ENCODE results near the gene PARD3B. TPM values are rescaled to one million over a fixed set of nuclear protein-coding genes. Genes with fewer than 3 reads are reported as not detected.

Gene PARD3B
- total RNA-seq, 1 experiment from 2014 or later: 5.1 TPM

DNA sequence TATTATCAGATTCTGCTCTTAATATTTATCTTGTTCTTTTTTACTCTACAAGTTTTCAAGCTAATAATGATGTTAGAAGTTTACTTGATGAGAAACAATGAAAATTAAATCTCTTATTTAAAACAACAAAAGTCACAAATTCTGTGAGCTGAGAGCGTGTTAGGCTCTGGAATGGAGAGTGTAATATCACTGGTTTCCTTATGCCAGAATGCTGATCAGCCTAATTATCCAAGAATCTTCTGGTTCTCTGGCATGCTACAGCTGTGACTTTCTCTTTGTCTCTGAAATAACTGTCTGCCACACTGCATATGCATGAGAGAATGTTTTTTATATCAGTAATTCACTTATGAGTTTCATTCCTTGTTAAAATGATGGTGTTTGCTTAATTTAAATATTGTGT lies 236.7 kb downstream of the PARD3B start:
- no peaks in the 10 kb centered on the region for H3K4me1 ChIP-seq
- H3K27me3 ChIP-seq: no peaks in the 10 kb centered on the region
- no peaks in the 10 kb centered on the region for H3K36me3 ChIP-seq
- H3K27ac ChIP-seq: no peak overlapping the region
- H3K9me3 ChIP-seq (replicated peaks): no peaks in the 10 kb centered on the region
- no peak for DNase-seq
- H3K4me3 ChIP-seq: no peak overlapping the region

DNA sequence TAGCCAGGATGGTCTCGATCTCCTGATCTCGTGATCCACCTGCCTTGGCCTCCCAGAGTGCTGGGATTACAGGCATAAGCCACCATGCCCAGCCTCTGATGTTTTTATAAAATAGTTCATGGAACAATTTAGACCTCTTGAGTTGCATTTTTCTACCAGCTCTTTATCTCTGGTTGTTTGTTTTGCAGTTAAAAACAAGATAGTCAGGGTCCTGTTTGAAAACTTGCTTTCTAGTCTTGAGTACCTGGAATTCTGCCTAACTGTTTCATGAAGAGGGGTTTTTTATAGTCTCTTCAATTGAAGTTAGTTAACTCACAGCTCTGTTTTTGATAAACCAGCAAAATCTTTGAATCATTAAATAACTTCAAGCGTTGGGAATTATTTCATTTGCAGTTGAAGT lies 244.8 kb downstream of the PARD3B start:
- H3K9me3 ChIP-seq (replicated peaks): no peaks in the 10 kb centered on the region
- H3K36me3 ChIP-seq: no peaks in the 10 kb centered on the region
- no peak overlapping the region for H3K27ac ChIP-seq
- no peaks in the 10 kb centered on the region for H3K27me3 ChIP-seq
- no peak overlapping the region for H3K4me3 ChIP-seq
- H3K4me1 ChIP-seq: no peaks in the 10 kb centered on the region
- DNase-seq: no peak

DNA sequence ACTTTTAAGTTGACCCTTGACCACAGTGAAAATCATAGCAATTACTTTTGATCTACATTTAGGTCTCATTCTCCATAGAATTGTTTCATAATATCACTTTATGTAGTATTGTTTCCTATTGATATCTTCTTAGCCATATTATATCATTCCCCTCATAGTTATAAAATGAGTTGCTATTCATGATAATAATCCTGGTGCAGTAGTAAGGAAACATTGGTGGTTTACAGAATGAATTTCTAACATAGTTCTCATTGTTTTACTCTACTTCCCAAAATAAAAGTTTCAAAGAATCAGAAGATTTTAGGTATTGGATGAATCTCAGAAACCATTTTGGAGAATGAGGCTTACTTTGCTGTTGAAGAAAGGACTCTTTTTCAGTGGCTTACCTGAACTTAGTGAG lies 246.0 kb downstream of the PARD3B start:
- Histone ChIP-seq H3K27me3 (no peaks in the 10 kb centered on the region), H3K4me1 (no peaks in the 10 kb centered on the region), H3K36me3 (no peaks in the 10 kb centered on the region), H3K27ac (no peak overlapping the region), H3K9me3 (replicated peaks) (no peaks in the 10 kb centered on the region), H3K4me3 (no peak overlapping the region)
- DNase-seq: no peak

DNA sequence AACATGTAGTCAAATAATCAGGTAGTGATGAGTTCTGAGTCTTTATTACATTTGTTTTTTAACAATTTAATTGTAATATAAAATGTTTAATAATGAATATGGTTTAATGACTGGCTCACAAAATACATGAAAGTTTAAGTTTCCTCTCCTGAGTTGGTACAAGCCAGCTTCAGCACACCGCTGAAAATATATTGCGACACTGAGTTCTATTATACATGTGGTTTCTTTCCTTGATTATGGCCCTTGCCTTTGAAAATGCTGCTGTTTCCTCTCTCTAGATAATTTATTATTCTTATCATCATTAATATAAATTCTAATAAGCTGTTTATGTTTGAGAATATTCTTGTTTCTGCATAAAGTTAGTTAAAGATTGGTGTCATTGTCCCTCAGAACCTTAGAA lies 249.3 kb downstream of the PARD3B start:
- Histone ChIP-seq H3K4me3 (no peak overlapping the region), H3K36me3 (no peaks in the 10 kb centered on the region), H3K9me3 (replicated peaks) (no peaks in the 10 kb centered on the region), H3K4me1 (no peaks in the 10 kb centered on the region), H3K27ac (no peak overlapping the region), H3K27me3 (no peaks in the 10 kb centered on the region)
- no peak for DNase-seq

DNA sequence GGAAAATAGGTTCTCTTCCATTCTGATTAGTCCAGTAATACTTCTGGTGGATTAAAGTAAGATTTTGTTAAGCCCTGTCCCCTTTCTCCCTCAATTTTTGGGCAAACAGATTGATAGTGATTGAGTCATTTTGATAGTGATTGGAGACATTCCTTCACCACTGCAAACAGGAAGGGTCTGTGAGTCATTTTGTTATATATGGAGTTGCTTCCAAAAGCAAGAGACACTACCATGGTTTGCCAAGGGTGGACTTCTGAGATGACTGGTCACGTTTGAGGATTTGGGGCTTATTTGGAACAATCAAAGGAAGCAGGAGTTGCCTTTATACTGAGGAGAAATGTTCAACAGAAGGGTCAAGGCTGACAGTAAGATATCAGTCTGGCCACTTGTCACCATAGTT lies 249.9 kb downstream of the PARD3B start:
- Histone ChIP-seq H3K4me3 (no peak overlapping the region), H3K27ac (no peak overlapping the region), H3K9me3 (replicated peaks) (no peaks in the 10 kb centered on the region), H3K27me3 (no peaks in the 10 kb centered on the region), H3K36me3 (no peaks in the 10 kb centered on the region), H3K4me1 (no peaks in the 10 kb centered on the region)
- DNase-seq: no peak

DNA sequence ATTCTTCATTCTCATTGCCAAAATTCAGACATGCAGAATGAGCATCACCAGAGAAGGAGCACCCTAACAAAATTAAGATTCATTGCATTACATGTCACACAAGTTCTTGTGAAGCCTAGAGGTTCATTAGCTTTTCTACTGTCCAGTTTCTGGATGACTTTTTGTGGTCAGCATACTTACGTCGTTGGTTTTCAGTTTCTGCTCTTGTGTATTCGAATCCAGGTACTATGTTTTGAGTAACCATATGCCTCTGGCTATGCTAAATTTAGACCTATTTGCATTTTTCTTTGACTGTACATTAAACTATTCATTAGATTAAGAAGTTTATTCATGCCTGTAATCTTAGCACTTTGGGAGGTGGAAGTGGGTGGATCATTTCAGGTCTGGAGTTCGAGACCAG lies 251.3 kb downstream of the PARD3B start:
- Histone ChIP-seq H3K4me3 (no peak overlapping the region), H3K27me3 (no peaks in the 10 kb centered on the region)

DNA sequence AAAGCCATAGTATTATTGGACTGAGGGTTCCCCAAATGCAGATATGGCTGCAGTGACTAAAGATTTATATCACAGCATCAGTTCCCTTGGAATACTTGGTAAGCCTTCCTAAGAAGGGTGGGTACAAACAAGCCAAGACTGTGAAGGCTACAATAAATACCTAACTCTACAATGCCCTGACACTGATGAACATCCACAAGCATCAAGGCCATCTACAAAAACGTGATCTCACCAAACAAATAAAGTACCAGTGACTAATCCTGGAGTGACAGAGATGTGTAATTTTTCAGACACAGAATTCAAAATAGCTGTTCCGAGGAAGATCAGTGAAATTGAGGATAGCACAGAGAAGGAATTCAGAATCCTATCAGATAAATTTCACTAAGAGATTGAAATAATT lies 254.5 kb downstream of the PARD3B start:
- Histone ChIP-seq H3K4me3 (no peak overlapping the region), H3K4me1 (no peaks in the 10 kb centered on the region), H3K36me3 (no peaks in the 10 kb centered on the region), H3K9me3 (replicated peaks) (no peaks in the 10 kb centered on the region; the same call in 1 of the 2 replicates), H3K27ac (no peak overlapping the region), H3K27me3 (no peaks in the 10 kb centered on the region)
- no peak for DNase-seq

More for the DNA sequence above, 251.3 kb downstream of the PARD3B start:
- H3K27ac ChIP-seq: no peak overlapping the region
- no peaks in the 10 kb centered on the region for H3K4me1 ChIP-seq
- H3K9me3 ChIP-seq (replicated peaks): no peaks in the 10 kb centered on the region; the same call in 1 of the 2 replicates
- no peaks in the 10 kb centered on the region for H3K36me3 ChIP-seq
- DNase-seq: no peak

DNA sequence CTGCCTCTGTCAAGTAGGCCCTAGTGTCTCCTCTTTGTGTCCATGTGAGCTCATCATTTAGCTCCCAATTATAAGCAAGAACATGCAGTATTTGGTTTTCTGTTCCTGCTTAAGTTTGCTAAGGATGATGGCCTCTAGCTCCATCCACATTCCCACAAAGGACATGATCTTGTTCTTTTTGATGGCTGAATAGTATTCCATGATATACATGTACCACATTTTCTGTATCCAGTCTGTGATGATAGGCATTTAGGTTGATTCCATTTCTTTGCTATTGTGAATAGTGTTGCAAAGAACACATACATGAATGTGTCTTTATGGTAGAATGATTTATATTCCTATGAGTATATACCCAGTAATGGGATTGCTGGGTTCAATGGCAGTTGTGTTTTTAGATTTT lies 263.2 kb downstream of the PARD3B start:
- no peak for DNase-seq
- Histone ChIP-seq H3K9me3 (replicated peaks) (no peaks in the 10 kb centered on the region), H3K27me3 (no peaks in the 10 kb centered on the region), H3K27ac (no peak overlapping the region), H3K4me1 (no peaks in the 10 kb centered on the region), H3K36me3 (no peaks in the 10 kb centered on the region), H3K4me3 (no peak overlapping the region)

DNA sequence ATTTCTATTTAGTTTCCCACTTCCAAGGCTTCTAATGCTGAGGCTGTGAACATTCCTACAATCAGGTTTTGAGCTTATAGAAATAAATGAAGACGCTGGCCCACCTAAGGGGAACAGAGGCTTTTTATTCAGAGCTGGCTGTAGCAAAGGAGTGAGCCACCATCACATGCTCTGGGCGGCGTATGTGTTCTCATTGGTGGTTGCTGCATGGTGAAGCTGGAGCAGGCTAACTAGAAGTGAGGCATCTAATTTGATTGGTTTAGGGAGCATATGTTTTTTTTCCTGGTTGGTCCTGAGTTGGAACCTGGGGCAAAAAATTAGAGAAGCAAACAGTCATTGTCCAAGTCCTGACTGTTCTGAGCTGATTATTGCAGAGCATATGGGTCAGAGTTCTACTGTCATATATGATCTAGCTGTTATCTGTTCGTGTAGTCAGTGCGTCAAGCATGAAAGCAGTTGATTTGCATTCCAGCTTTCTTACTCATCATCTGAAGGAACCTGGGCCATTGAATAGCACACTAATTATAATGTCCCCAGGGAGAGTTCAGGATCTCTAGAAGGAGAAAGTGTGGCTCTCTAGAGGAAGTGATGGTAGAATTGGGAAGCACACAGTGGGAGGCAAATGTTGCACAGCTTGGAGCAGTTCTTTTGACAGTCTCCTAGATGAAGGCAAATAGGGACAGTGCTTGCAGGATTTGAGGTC lies 279.6 kb downstream of the PARD3B start:
- Histone ChIP-seq H3K27ac (no peak overlapping the region), H3K9me3 (replicated peaks) (no peaks in the 10 kb centered on the region), H3K27me3 (no peaks in the 10 kb centered on the region), H3K4me1 (no peaks in the 10 kb centered on the region), H3K4me3 (no peak overlapping the region), H3K36me3 (no peaks in the 10 kb centered on the region)
- DNase-seq: no peak

DNA sequence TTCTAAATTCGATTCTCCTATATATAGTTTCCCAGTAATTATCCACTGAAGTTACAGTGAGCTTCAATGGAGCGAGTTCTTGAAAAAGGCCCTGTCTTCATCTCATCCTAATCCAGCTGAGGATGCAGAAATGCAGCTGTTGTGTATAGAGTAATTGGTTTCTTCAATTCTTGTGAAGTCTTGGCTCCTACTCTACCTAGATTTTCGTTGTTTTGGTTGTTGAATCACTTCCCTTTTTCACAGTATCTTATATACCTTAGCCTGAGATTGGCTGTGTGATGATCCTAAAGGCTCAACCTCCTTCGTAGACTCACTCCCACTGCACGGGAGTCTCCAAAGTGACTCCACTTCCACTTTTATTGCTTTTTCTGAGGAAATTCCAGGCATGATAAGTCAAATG lies 280.4 kb downstream of the PARD3B start:
- H3K27me3 ChIP-seq: no peaks in the 10 kb centered on the region
- no peaks in the 10 kb centered on the region for H3K4me1 ChIP-seq

DNA sequence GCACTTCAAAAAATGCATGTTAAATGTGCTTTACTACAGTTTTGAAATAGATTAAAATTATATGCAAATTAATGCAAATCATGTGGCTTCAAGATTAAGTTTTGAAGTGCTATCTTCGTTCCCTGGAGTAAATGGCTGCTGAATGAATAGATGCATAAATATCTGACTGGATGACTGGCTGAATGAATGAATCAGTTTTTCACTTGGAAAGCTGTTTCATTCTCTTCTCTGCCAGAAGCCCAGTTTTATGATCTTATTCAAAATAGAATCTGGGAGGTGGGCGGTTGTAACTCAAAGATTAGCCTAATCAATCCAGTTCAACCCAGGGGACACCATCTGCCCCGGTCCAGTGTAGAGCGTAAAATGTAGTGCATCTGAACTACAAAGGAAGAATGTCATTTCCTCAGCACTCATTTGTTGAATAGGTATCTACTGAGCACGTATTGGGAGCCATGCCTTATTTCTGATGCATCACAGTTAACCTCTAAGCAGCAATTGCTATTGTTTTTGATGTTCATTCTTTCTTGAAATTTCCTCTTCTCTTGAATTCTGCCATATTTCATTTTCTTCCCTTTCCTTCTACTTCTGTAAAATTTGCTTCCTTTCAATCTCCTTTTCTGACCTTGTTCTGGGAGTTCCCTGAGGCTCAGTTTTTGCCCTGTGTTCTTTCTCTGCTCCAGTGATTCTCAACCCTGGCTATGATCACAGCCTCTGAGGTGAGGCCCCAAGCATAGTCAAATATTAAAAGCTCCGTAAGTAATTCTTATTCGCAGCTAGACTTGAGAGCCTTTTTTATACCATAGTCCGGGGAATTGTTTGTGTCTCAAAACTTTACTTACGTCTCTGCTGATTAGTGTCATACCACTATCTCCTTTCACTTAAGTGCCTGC lies 282.7 kb downstream of the PARD3B start:
- DNase-seq: no peak
- H3K36me3 ChIP-seq: no peaks in the 10 kb centered on the region
- H3K9me3 ChIP-seq (replicated peaks): no peaks in the 10 kb centered on the region
- no peak overlapping the region for H3K27ac ChIP-seq
- H3K27me3 ChIP-seq: no peaks in the 10 kb centered on the region
- H3K4me3 ChIP-seq: no peak overlapping the region
- H3K4me1 ChIP-seq: no peaks in the 10 kb centered on the region

More for the DNA sequence above, 280.4 kb downstream of the PARD3B start:
- H3K27ac ChIP-seq: no peak overlapping the region
- H3K36me3 ChIP-seq: no peaks in the 10 kb centered on the region
- no peak overlapping the region for H3K4me3 ChIP-seq
- no peaks in the 10 kb centered on the region for H3K9me3 ChIP-seq (replicated peaks)
- no peak for DNase-seq

DNA sequence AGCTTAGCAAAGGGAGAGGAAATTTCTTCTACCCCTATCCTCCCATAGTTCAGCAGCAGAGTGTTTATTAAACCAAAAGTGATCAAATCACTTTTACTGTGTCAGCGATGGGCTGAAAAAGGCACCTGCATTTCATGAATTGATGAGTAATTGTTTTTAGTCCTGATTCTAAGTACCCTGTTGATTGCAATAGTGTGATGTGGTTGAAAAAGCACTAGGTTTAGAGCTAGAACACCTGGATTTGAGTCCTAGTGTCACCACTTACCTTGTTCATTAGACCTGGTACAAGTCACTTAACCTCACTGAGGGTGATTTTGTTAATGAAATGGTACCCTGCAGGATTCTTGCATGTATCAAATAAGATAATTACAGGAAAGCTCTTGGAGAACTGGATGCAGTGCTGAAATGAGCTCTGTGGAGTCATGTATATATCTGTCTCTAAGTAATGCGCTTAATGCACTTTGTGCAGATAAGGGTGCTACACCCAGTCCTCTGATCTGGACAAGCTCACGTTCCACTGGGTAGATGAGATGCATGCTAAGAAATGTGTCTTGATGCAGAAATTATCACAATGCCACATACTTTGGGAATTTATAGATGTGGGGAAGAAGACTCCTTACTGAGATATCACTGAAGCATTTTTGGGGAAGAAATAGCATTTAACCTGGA lies 289.6 kb downstream of the PARD3B start:
- Histone ChIP-seq H3K9me3 (replicated peaks) (no peaks in the 10 kb centered on the region; the same call in 1 of the 2 replicates), H3K4me1 (no peaks in the 10 kb centered on the region), H3K27me3 (no peaks in the 10 kb centered on the region), H3K27ac (no peak overlapping the region), H3K4me3 (no peak overlapping the region), H3K36me3 (no peaks in the 10 kb centered on the region)
- no peak for DNase-seq

DNA sequence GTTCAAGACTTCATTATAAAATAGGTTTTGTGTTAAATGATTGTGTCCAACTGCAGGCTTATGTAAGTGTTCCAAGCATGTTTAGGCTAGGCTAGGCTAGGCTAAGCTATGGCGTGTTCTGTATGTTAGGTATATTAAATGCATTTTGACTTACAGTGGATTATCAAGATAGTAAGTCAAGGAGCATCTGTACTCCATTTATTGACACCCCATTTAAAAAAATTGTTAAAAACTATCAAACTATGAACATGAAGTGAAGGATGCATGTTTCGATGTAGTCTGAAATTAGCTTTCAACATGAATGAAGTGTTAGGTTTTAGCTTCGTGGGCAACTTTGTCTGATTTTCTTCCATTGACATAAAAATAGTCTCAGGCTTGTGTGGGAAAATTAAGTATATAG lies 290.5 kb downstream of the PARD3B start:
- no peak for DNase-seq
- H3K36me3 ChIP-seq: no peaks in the 10 kb centered on the region
- no peak overlapping the region for H3K4me3 ChIP-seq
- H3K9me3 ChIP-seq (replicated peaks): no peaks in the 10 kb centered on the region; the same call in 1 of the 2 replicates
- no peaks in the 10 kb centered on the region for H3K4me1 ChIP-seq
- no peak overlapping the region for H3K27ac ChIP-seq
- no peaks in the 10 kb centered on the region for H3K27me3 ChIP-seq

DNA sequence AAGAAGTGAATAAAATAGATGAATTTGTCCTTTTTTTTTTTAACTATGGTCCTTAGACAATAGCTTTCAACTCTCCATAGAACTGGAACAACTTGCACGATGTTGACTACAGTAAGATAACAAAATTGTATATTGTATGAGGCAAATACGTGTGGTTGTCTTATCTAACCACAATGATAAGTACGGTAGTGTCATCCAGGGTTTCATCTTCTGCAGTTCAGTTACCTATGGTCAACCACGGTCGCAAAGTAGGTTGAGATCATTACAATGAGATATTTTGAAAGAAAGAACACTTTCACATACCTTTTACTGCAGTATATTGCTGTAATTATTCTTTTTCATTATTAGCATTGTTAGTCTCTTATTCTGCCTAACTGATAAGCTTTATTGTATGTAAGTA lies 295.2 kb downstream of the PARD3B start:
- Histone ChIP-seq H3K27ac (no peak overlapping the region), H3K4me1 (peaks cover 6% of the 10 kb centered on the region), H3K4me3 (no peak overlapping the region), H3K9me3 (replicated peaks) (no peaks in the 10 kb centered on the region; the same call in 1 of the 2 replicates), H3K27me3 (no peaks in the 10 kb centered on the region), H3K36me3 (no peaks in the 10 kb centered on the region)
- DNase-seq: no peak

DNA sequence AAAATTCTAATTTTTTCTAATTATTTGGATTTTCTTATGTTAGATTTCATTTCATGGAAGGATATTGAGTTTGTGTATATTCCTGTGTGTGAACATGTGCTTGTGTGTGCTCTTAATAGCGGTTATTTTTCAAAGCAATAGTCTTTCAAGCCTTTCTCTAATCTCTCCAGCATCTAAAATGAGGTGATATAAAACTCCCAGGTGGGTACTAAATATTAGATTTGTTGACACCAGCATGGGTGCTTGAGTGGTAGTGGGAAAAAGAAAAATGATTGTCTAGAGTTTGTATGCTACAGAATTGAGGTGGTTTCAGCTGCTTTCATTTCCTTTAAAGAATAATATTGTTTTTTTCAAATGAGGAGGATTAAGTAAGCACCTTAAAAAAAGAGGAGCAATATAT lies 296.8 kb downstream of the PARD3B start:
- no peaks in the 10 kb centered on the region for H3K36me3 ChIP-seq

More for the DNA sequence above, 296.8 kb downstream of the PARD3B start:
- Histone ChIP-seq H3K4me1 (peaks cover 6% of the 10 kb centered on the region), H3K27ac (no peak overlapping the region), H3K9me3 (replicated peaks) (no peaks in the 10 kb centered on the region; the same call in 1 of the 2 replicates), H3K27me3 (no peaks in the 10 kb centered on the region), H3K4me3 (no peak overlapping the region)
- DNase-seq: no peak
